GM19328 (cell line): ENCODE measurements around the gene JMJD1C.
"Not testable (repeated sequence)": the region's sequence is repeated elsewhere in the genome, so short reads cannot be mapped to it uniquely, and the experiment has no call there.

Source experiments
- ATAC-seq: cut with Tn5 transposase; IDR thresholded peaks from one replicate; pipeline ENCODE4 v1.9.1; 2021; ENCODE audit warnings: mild to moderate bottlenecking, moderate library complexity; ENCODE audit not compliant: unreplicated experiment

JMJD1C gene

GRCh38 chr10:63465293-63466143 is at the start of gene JMJD1C:
Gene JMJD1C, minus strand, starts transcription at chr10:63465977. Its CDS starts 315 bp downstream, at chr10:63465662.
- peak; percentile 66 for ATAC-seq

- ATAC-seq, result no peak
Measured at GRCh38 chr10:63515002-63515763, 49.4 kb upstream of the JMJD1C start.

GRCh38 chr10:63506554-63506953 is 40.8 kb upstream of the JMJD1C start:
- no peak for ATAC-seq

DNA sequence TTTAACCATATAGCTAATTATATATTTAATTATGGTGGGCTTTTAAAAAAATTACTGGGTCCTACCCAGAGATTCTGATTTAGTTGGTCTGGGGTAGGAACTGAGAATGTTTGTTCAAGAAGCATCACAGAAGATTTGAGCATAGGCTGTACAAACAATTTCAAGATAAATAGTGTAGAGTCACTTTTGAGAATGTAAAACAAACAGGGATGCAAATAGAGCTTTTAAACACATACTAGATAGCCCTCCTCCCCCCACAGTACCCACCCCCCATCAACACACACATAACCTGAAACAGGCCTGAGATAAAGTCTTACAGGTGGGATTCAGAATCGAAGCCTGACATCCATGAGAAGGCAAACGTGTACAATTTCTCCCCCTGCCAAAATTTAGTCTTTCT is 39.8 kb upstream of the JMJD1C start:
- no peak for ATAC-seq

GRCh38 chr10:63504145-63504881 is 38.5 kb upstream of the JMJD1C start:
- no peak for ATAC-seq

DNA sequence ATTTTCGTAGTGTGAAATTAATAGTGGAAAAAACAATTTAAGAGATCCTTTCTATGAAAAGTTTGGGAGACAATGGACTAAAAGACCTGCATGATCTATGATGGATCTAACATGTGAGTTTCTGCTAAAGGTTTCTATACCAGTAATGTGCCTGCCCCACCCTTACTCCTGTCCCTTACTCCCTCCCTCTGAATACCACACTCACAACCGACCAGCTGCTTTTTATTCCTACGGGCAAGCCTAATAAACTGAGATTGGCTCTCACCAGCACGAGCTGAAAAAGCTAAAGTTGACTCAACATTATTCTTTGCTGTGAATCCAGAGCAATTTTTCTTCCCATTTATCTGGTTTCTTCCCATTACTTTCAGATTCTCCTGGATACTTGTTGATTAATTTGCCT is 37.6 kb upstream of the JMJD1C start:
- no peak for ATAC-seq

GRCh38 chr10:63502832-63503231 is 37.1 kb upstream of the JMJD1C start:
- ATAC-seq, result no peak

DNA sequence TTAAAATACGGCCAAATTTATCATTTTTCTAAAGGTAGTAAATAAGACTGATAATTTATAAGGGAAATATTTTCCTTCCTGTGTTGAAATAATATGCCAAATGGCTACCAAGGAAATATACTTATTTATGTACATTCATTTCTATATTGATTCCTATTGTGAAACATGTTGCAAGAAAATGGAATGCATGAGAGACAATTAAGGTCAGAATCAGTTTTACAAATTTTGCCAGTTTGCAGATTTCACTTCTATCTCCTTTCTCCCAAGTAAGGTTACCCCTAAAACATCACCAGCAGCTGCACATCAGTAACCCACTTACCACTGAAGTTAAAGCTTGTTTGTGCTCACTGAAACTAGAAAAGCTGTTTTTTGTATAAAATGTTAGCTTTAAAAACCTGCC is 36.2 kb upstream of the JMJD1C start:
- ATAC-seq, result no peak

DNA sequence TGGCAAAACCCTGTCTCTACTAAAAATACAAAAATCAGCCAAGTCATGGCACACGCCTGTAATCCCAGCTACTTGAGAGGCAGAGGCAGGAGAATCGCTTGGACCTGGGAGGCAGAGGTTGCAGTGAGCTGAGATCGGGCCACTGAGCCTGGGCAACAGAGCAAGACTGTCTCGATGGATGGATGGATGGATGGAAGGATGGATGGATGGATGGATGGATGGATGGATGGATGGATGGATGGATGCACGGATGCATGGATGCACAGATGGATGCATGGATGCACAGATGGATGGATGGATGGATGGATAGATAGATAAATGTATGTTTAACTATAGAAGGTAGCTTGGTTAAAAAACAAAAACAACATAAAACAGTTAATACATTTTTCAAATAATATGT is 34.8 kb upstream of the JMJD1C start:
- ATAC-seq, result not testable (repeated sequence)

GRCh38 chr10:63498665-63499064 is 32.9 kb upstream of the JMJD1C start:
- ATAC-seq, result no peak

DNA sequence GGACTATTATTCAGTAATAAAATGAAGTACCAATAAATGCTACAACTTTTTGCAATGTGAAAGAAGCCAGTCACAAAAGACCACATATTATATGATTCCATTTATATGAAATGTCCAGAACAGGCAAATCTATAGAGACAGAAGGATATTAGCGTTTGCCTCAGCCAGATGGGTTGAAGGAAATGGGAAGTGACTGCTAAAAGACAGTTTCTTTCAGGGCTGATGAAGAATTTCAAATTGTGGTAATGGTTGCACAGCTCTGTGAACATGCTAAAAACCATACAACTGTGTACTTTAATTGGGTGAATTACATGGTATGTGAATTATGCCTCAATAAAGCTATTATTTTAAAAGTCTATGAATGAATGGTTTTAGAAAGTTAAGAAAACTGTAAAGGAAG is 31.5 kb upstream of the JMJD1C start:
- no peak for ATAC-seq

GRCh38 chr10:63496561-63496960 is 30.8 kb upstream of the JMJD1C start:
- no peak for ATAC-seq

DNA sequence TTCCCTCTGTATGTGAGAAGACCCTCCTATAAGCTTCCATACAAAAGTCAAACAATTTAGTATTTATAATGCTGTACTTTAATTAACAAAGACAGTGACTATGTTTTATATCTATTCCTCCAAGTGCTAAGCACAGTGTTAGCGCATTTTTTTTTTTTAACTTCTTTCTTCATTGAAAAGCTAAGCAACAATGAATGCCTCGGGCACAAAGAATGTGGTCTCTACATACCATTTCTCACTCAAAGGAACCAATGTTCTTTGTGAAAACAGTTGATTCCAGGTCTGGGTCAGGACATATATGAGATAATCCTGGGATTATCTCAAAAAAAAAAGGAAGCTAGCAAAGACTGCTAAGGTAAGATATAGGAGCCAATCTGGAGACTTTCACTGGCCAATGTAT is 29.2 kb upstream of the JMJD1C start:
- ATAC-seq, result no peak

DNA sequence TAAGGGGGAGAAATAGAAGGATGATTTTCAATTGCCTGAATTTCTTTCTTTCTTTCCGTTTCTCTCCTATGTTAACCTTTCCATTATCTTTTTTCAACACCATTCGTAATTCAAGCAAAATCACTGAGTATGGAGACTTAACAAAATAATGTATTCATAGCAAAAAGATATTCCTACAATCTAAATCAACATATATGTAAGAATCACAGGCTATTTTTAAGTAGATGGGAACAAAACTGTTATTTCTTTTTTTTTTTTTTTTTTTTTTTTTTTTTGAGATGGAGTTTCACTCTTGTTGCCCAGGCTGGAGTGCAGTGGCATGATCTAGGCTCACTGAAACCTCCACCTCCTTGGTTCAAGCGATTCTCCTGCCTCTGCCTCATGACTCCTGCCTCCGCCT is 27.2 kb upstream of the JMJD1C start:
- ATAC-seq, result no peak

- ATAC-seq, result not testable (repeated sequence)
Measured at GRCh38 chr10:63492317-63492690, 26.5 kb upstream of the JMJD1C start.

DNA sequence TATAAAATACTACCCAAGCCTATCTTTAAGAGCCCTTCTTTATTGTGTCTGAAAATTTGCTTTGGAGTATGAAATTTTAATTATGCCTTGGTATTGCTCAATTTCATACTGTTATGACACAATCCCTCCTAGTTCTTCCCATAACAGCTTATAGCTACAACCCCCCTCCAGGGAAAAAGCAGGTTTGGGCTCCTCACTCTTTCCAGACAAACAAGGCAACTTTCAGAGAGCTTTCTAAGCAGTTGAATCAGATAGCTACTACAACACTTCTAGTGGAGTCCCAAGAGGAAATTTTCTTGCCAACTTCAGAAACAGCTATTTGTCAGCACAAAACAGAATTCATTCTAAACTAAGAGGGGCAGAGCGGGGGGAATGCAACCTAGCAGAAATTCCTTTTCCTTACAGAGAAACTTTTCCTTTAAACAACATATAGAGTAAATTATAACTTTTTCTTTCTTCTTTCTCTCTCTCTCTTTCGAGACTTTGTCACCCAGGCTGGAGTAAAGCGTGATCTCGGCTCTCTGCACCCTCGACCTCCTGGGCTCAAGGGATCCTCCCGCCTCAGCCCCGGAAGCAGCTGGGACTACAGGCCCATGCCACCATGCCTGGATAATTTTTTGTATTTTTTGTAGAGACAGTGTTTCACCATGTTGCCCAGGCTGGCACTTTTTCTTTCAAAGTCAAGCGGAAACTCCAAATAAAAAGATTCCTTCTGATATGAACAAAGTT is 26.0 kb upstream of the JMJD1C start:
- no peak for ATAC-seq

- no peak for ATAC-seq
Measured at GRCh38 chr10:63489838-63490237, 24.1 kb upstream of the JMJD1C start.

- no peak for ATAC-seq
Measured at GRCh38 chr10:63487990-63488389, 22.2 kb upstream of the JMJD1C start.

- ATAC-seq, result no peak
Measured at GRCh38 chr10:63483983-63484382, 18.2 kb upstream of the JMJD1C start.

DNA sequence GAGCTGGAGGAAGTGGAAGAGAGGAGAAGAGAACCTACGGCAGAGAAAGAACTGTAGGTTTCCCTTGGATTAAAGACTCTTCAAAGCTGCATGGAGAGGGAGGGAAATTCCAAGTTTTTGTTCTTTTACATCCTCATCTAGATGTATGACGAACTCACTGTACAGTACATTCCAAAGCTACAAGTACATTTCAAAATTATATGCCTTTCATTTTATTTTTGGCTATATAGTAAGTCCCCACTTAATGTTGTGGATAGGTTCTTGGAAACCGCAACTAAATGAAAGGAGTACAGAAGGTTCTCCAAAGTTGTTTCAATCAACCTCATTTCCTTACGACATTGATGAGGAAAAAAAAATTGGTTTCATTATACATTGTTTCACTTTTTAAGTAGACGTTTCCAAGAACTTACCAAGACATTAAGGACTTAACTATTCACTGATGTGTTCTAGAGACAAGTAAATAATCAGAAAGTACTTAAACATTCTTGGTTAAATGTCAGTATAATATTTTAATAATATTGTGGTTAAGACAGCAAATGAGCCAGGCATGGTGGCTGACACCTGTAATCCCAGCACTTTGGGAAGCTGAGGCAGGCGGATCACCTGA is 16.1 kb upstream of the JMJD1C start:
- no peak for ATAC-seq
